Measurements from ENCODE around the gene MYOC. TPM values are rescaled to one million over a fixed set of nuclear protein-coding genes. Genes with fewer than 3 reads are reported as not detected.
A peak's percentile ranks its signal among the peaks of the same experiment; 100 is the strongest.

The MYOC gene
- total and polyA plus RNA-seq, 7 experiments from 2014 or later = not detected

DNA sequence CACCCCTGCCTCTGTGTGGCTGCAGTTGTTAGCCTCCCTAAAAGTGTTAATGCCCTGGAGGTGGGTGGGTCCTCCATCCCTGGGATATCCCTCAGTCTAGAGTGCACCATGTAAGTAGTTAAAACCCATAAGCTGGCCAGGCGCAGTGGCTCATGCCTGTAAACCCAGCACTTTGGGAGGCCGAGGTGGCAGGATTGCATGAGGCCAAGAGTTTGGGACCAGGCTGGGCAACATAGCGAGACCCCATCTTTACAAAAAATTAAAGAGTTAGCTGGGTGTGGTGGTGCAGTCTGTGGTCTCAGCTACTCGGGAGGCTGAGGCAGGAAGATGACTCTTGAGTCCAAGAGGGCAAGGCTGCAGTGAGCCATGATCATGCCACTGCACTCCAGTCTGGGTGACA lies 10.3 kb downstream of the MYOC start:
- CTCF ChIA-PET = interaction anchor here (0.6 kb wide), 1 partner anchor 861 kb away, joined by 3 read pairs; no protein-coding TSS in a partner anchor

DNA sequence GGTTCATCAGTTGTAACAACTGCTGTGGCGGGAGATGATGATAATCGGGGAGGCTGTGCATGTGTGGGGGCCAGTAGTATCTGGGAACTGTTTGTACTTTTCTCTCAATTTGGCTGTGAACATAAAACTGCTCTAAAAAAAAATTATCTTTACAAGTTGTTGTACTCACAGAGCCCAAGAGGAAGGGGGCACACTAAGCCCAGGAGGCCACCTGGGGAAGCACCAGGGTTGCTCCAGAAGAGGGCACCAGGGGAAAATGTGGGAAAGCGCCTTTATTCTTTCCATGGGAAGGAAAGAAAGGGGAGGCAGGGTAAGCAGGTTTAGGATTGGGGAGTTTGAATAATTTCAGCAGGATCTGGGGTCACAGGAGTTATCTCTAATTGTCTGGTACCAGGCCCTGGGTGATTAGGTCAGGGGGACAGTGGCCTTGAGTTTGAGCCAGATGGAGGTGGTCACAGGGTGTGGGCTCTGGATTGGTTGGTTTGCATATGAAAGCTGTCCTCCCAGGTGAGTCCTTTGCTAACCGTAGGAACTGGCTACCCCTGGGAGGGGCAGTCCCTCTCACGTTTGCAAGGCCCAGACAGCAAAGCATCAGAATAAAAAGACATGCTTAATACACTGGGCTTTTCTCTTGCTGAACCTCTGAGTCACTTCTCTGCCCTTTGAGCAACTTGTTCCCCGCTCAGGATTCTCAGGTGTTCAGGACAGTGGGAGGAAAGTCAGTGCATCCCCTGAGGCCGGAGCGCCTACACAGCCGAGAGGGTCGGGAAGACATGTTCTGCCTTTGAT lies 11.2 kb downstream of the MYOC start:
- H3K9me3 Mint-ChIP-seq = no peaks in the 10 kb centered on the region

More for the DNA sequence above, 10.3 kb downstream of the MYOC start:
- Histone ChIP-seq H3K4me3 (ENCODE audit: low read length) (no peak overlapping the region), H3K9me3 (ENCODE audit: control insufficient read depth in 2 of 3, low read length in 3 of 3) (no peaks in the 10 kb centered on the region), H3K4me1 (ENCODE audit: control insufficient read depth in 2 of 2, insufficient read depth in 2 of 2, low read length in 2 of 2) (peaks cover 0 to 4% of the 10 kb centered on the region in 2 donors), H3K27ac (ENCODE audit: low read depth, low read length) (no peak overlapping the region), H3K36me3 (ENCODE audit: control insufficient read depth in 2 of 3, insufficient read depth in 3 of 3, low read length in 3 of 3) (no peaks in the 10 kb centered on the region), H3K27me3 (ENCODE audit: control insufficient read depth in 2 of 2, insufficient read depth in 2 of 2, low read length in 2 of 2) (no peaks in the 10 kb centered on the region)
- Mint-ChIP-seq H3K4me1 (peaks cover 4 to 12% (median 6%) of the 10 kb centered on the region in 7 donors), H3K27ac (no peak overlapping the region), H3K36me3 (no peaks in the 10 kb centered on the region), H3K4me3 (no peak overlapping the region), H3K27me3 (peaks cover 0 to 7% (median 0%) of the 10 kb centered on the region in 5 donors), H3K9me3 (no peaks in the 10 kb centered on the region)
- intact Hi-C loops (cut with micrococcal nuclease) = no loop called here
- POLR2A ChIA-PET = no interaction called here
- DNase-seq = no peak
- ATAC-seq = no peak

DNA sequence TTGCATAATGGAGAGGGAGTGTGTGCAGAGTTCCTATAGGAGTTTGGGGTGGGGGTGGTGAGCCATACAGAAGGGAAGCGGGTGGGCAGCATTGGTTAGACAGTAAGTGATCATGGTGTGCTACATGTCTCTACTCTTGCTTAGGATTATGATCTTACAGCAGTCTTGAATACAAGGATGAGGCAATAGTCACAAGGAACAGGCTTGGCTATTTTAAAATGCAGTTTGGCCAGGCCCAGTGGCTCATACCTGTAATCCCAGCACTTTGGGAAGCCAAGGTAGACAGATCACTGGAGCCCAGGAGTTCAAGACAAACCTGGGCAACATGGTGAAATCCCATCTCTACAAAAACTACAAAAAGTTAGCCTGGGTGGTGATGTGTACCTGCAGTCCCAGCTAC lies 12.3 kb downstream of the MYOC start:
- Mint-ChIP-seq H3K9me3 (no peaks in the 10 kb centered on the region), H3K27me3 (peaks cover 0 to 7% (median 0%) of the 10 kb centered on the region in 5 donors), H3K4me3 (no peak overlapping the region), H3K27ac (no peak overlapping the region), H3K36me3 (no peaks in the 10 kb centered on the region), H3K4me1 (peaks cover 4 to 14% (median 7%) of the 10 kb centered on the region in 7 donors)
- Histone ChIP-seq H3K27ac (ENCODE audit: low read depth, low read length) (no peak overlapping the region), H3K27me3 (ENCODE audit: control insufficient read depth in 2 of 2, insufficient read depth in 2 of 2, low read length in 2 of 2) (no peaks in the 10 kb centered on the region), H3K9me3 (ENCODE audit: control insufficient read depth in 2 of 3, low read length in 3 of 3) (no peaks in the 10 kb centered on the region), H3K36me3 (ENCODE audit: control insufficient read depth in 2 of 3, insufficient read depth in 3 of 3, low read length in 3 of 3) (no peaks in the 10 kb centered on the region), H3K4me3 (ENCODE audit: low read length) (no peak overlapping the region), H3K4me1 (ENCODE audit: control insufficient read depth in 2 of 2, insufficient read depth in 2 of 2, low read length in 2 of 2) (peaks cover 0 to 4% of the 10 kb centered on the region in 2 donors)
- intact Hi-C loops (cut with micrococcal nuclease) = no loop called here
- ChIA-PET CTCF (no interaction called here), POLR2A (no interaction called here)
- DNase-seq = no peak
- ATAC-seq = no peak

More for the DNA sequence above, 11.2 kb downstream of the MYOC start:
- no peaks in the 10 kb centered on the region for H3K9me3 ChIP-seq (ENCODE audit: control insufficient read depth in 2 of 3, low read length in 3 of 3)
- Mint-ChIP-seq H3K4me3 (no peak overlapping the region), H3K27me3 (peaks cover 0 to 7% (median 0%) of the 10 kb centered on the region in 5 donors), H3K4me1 (peaks cover 4 to 12% (median 6%) of the 10 kb centered on the region in 7 donors), H3K36me3 (no peaks in the 10 kb centered on the region), H3K27ac (peak overlapping the region in 1 of 9 donors; percentile 18)
- H3K27me3 ChIP-seq (ENCODE audit: control insufficient read depth in 2 of 2, insufficient read depth in 2 of 2, low read length in 2 of 2) = no peaks in the 10 kb centered on the region
- H3K36me3 ChIP-seq (ENCODE audit: control insufficient read depth in 2 of 3, insufficient read depth in 3 of 3, low read length in 3 of 3) = no peaks in the 10 kb centered on the region
- no peak overlapping the region for H3K27ac ChIP-seq (ENCODE audit: low read depth, low read length)
- no peak for ATAC-seq
- no peak for DNase-seq
- H3K4me1 ChIP-seq (ENCODE audit: control insufficient read depth in 2 of 2, insufficient read depth in 2 of 2, low read length in 2 of 2) = peaks cover 0 to 4% of the 10 kb centered on the region in 2 donors
- CTCF ChIA-PET = no interaction called here
- POLR2A ChIA-PET = interaction anchor here (0.6 kb wide), 1 partner anchor 361 kb away, joined by 3 read pairs; no protein-coding TSS in a partner anchor
- no peak overlapping the region for H3K4me3 ChIP-seq (ENCODE audit: low read length)
- intact Hi-C loops (cut with micrococcal nuclease) = no loop called here

DNA sequence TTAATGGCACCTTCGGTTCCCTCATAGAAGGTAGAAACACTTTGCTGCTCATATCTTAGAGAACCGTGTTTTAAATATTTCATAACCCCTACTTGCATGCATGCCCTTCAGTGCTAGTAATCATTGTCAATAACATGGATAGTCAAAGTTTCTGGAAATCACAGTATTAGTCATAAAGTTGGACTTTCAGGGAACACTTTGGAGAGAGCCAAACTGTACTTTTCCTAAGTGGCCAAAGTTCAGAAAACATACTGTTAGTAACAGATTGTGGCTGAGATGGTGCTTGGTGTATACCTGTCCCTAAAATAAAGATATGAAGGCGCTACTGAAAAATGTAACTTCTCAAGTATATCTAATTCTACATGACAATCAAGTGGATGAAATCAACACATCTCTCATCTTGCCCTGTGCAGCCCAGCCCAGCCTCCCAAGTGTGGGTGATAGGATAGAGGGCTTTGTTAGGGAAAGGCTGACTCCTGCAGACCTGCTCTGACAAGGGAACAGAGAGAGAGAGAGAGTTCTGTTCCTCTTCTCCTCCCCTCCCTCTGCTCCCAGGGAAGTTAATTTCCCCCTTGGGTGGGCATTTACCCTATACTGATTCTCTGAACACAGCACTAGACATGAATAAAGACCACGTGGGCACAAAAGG lies 14.4 kb downstream of the MYOC start:
- Histone ChIP-seq H3K36me3 (ENCODE audit: control insufficient read depth in 2 of 3, insufficient read depth in 3 of 3, low read length in 3 of 3) (no peaks in the 10 kb centered on the region), H3K27me3 (ENCODE audit: control insufficient read depth in 2 of 2, insufficient read depth in 2 of 2, low read length in 2 of 2) (no peaks in the 10 kb centered on the region), H3K4me3 (ENCODE audit: low read length) (no peak overlapping the region), H3K9me3 (ENCODE audit: control insufficient read depth in 2 of 3, low read length in 3 of 3) (no peaks in the 10 kb centered on the region), H3K4me1 (ENCODE audit: control insufficient read depth in 2 of 2, insufficient read depth in 2 of 2, low read length in 2 of 2) (no peaks in the 10 kb centered on the region), H3K27ac (ENCODE audit: low read depth, low read length) (no peak overlapping the region)
- ChIA-PET POLR2A (no interaction called here), CTCF (no interaction called here)
- Mint-ChIP-seq H3K4me1 (peaks cover 0 to 9% (median 0%) of the 10 kb centered on the region in 7 donors), H3K36me3 (no peaks in the 10 kb centered on the region), H3K27me3 (no peaks in the 10 kb centered on the region), H3K4me3 (no peak overlapping the region), H3K9me3 (no peaks in the 10 kb centered on the region), H3K27ac (peak overlapping the region in 1 of 9 donors; percentile 55)
- ATAC-seq (no peak), DNase-seq (no peak)
- intact Hi-C loops (cut with micrococcal nuclease) = no loop called here

DNA sequence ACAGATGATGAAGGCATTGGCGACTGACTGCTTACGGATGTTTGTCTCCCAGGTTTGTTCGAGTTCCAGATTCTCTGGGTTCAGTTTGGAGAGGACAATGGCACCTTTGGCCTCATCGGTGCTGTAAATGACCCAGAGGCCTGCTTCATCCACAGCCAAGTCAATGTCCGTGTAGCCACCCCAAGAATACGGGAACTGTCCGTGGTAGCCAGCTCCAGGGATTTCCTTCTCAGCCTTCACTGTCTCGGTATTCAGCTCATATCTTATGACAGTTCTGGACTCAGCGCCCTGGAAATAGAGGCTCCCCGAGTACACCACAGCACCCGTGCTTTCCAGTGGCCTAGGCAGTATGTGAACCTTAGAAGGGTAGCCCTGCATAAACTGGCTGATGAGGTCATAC lies 16.3 kb downstream of the MYOC start:
- no peak for DNase-seq
- no peak overlapping the region for H3K27ac ChIP-seq (ENCODE audit: low read depth, low read length)
- H3K36me3 Mint-ChIP-seq = no peaks in the 10 kb centered on the region
- ChIA-PET CTCF (interaction anchor here (1.0 to 1.5 kb wide), 2 partner anchors 19 to 350 kb away, joined by 3 to 4 read pairs; no protein-coding TSS in a partner anchor), POLR2A (no interaction called here)
- H3K4me3 ChIP-seq (ENCODE audit: low read length) = no peak overlapping the region
- H3K4me1 Mint-ChIP-seq = peaks cover 0 to 9% (median 0%) of the 10 kb centered on the region in 7 donors
- H3K9me3 ChIP-seq (ENCODE audit: control insufficient read depth in 2 of 3, low read length in 3 of 3) = no peaks in the 10 kb centered on the region
- no peak overlapping the region for H3K4me3 Mint-ChIP-seq
- no peak for ATAC-seq
- H3K27me3 Mint-ChIP-seq = peaks cover 0 to 7% (median 0%) of the 10 kb centered on the region in 5 donors
- no peaks in the 10 kb centered on the region for H3K4me1 ChIP-seq (ENCODE audit: control insufficient read depth in 2 of 2, insufficient read depth in 2 of 2, low read length in 2 of 2)
- peaks cover 0 to 6% (median 0%) of the 10 kb centered on the region in 11 donors for H3K9me3 Mint-ChIP-seq
- H3K27me3 ChIP-seq (ENCODE audit: control insufficient read depth in 2 of 2, insufficient read depth in 2 of 2, low read length in 2 of 2) = no peaks in the 10 kb centered on the region
- H3K27ac Mint-ChIP-seq = no peak overlapping the region
- H3K36me3 ChIP-seq (ENCODE audit: control insufficient read depth in 2 of 3, insufficient read depth in 3 of 3, low read length in 3 of 3) = no peaks in the 10 kb centered on the region
- intact Hi-C loops (cut with micrococcal nuclease) = no loop called here

DNA sequence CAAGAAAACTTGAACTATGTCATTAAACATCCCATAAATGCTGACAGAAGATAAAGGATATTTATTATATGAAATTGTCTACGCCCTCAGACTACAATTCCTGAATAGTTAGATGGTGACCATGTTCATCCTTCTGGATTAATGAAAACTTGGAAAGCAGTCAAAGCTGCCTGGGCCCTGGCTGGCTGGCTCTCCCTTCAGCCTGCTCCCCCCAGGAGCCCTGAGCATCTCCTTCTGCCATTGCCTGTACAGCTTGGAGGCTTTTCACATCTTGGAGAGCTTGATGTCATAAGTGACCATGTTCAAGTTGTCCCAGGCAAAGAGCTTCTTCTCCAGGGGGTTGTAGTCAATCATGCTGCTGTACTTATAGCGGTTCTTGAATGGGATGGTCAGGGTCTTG lies 16.8 kb downstream of the MYOC start:
- no peak for ATAC-seq
- CTCF ChIA-PET = interaction anchor here (1.0 to 1.5 kb wide), 2 partner anchors 20 to 350 kb away, joined by 3 to 4 read pairs; no protein-coding TSS in a partner anchor
- Mint-ChIP-seq H3K4me1 (peaks cover 0 to 9% (median 0%) of the 10 kb centered on the region in 7 donors), H3K36me3 (no peaks in the 10 kb centered on the region), H3K27ac (no peak overlapping the region), H3K27me3 (peaks cover 1 to 7% (median 4%) of the 10 kb centered on the region in 5 donors), H3K9me3 (peaks cover 0 to 6% (median 0%) of the 10 kb centered on the region in 11 donors), H3K4me3 (no peak overlapping the region)
- no peak overlapping the region for H3K4me3 ChIP-seq (ENCODE audit: low read length)
- no peaks in the 10 kb centered on the region for H3K4me1 ChIP-seq (ENCODE audit: control insufficient read depth in 2 of 2, insufficient read depth in 2 of 2, low read length in 2 of 2)
- no peaks in the 10 kb centered on the region for H3K27me3 ChIP-seq (ENCODE audit: control insufficient read depth in 2 of 2, insufficient read depth in 2 of 2, low read length in 2 of 2)
- POLR2A ChIA-PET = no interaction called here
- no peak for DNase-seq
- no peaks in the 10 kb centered on the region for H3K36me3 ChIP-seq (ENCODE audit: control insufficient read depth in 2 of 3, insufficient read depth in 3 of 3, low read length in 3 of 3)
- no peak overlapping the region for H3K27ac ChIP-seq (ENCODE audit: low read depth, low read length)
- intact Hi-C loops (cut with micrococcal nuclease) = no loop called here
- H3K9me3 ChIP-seq (ENCODE audit: control insufficient read depth in 2 of 3, low read length in 3 of 3) = no peaks in the 10 kb centered on the region

Data from naive thymus-derived CD4-positive, alpha-beta T cell (primary cell).